Neural crest cell (in vitro differentiated cells): ENCODE measurements around the gene DDRGK1. TPM values are rescaled to one million over a fixed set of nuclear protein-coding genes. Genes with fewer than 3 reads are reported as not detected.

ENCODE experiments used
- DNase-seq: peaks from one replicate; pipeline ENCODE4 v3.0.0; 2021; ENCODE audit warnings: low read depth, mixed read lengths, low spot score
- H3K27ac Mint-ChIP-seq: one replicate; pipeline ENCODE4 v1.8.0; 2021; ENCODE audit warnings: mild to moderate bottlenecking, mixed read lengths; ENCODE audit not compliant: unreplicated experiment
- H3K27me3 Mint-ChIP-seq: 2 replicates; pipeline ENCODE4 v1.8.0; 2021; ENCODE audit warnings: low read depth, mild to moderate bottlenecking, mixed read lengths
- H3K36me3 Mint-ChIP-seq: 2 replicates; pipeline ENCODE4 v1.8.0; 2021; ENCODE audit warnings: low read depth, mild to moderate bottlenecking, mixed read lengths
- H3K4me1 Mint-ChIP-seq: 2 replicates; pipeline ENCODE4 v1.8.0; 2021; ENCODE audit warnings: mixed read lengths
- H3K4me3 Mint-ChIP-seq: one replicate; pipeline ENCODE4 v1.8.0; 2021; ENCODE audit warnings: mild to moderate bottlenecking, mixed read lengths
- H3K9me3 Mint-ChIP-seq: 2 replicates; pipeline ENCODE4 v1.8.0; 2021; ENCODE audit warnings: mixed read lengths
- total RNA-seq: library from RNA; stranded (reverse); gene quantifications from 2 replicates; pipeline ENCODE4 v1.2.1, GENCODE V29; 2021
- TF ChIP-seq, protein P1 (sequence below): fragments of 200-600 bp; sonication (generic); conservative IDR thresholded peaks from 2 replicates; pipeline ENCODE4 v1.5.0; 2021; ENCODE audit warnings: antibody characterized with exemption, mild to moderate bottlenecking

The DDRGK1 gene
- total RNA-seq, 1 donor from 2014 or later, result 57.2 TPM

DNA sequence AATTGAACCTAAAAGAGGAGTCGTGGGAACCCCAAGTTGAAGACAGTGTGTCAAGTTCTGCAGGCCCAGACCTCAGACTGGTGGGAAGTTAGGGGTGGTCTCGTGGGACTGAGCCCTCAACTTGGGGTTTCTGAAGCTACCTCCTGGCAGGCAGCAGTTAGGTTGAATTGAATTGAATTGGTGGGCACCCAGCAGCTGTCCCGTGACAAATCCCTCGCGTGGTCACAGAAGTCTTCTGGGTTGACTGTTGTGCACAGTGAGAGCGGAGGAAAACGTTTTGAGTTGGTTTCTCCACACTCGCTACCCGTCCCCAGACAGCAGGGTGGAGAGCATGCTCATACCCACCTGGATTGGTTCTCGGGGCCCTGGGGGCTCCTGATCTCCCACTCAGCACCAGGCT lies 21.6 kb upstream of the DDRGK1 start:
- Mint-ChIP-seq H3K36me3 (no peaks in the 10 kb centered on the region), H3K27me3 (no peaks in the 10 kb centered on the region), H3K9me3 (no peaks in the 10 kb centered on the region), H3K4me1 (no peaks in the 10 kb centered on the region), H3K27ac (no peak overlapping the region), H3K4me3 (no peak overlapping the region)
- TF ChIP-seq, protein P1, sequence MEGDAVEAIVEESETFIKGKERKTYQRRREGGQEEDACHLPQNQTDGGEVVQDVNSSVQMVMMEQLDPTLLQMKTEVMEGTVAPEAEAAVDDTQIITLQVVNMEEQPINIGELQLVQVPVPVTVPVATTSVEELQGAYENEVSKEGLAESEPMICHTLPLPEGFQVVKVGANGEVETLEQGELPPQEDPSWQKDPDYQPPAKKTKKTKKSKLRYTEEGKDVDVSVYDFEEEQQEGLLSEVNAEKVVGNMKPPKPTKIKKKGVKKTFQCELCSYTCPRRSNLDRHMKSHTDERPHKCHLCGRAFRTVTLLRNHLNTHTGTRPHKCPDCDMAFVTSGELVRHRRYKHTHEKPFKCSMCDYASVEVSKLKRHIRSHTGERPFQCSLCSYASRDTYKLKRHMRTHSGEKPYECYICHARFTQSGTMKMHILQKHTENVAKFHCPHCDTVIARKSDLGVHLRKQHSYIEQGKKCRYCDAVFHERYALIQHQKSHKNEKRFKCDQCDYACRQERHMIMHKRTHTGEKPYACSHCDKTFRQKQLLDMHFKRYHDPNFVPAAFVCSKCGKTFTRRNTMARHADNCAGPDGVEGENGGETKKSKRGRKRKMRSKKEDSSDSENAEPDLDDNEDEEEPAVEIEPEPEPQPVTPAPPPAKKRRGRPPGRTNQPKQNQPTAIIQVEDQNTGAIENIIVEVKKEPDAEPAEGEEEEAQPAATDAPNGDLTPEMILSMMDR, result no peak
- DNase-seq, result no peak

DNA sequence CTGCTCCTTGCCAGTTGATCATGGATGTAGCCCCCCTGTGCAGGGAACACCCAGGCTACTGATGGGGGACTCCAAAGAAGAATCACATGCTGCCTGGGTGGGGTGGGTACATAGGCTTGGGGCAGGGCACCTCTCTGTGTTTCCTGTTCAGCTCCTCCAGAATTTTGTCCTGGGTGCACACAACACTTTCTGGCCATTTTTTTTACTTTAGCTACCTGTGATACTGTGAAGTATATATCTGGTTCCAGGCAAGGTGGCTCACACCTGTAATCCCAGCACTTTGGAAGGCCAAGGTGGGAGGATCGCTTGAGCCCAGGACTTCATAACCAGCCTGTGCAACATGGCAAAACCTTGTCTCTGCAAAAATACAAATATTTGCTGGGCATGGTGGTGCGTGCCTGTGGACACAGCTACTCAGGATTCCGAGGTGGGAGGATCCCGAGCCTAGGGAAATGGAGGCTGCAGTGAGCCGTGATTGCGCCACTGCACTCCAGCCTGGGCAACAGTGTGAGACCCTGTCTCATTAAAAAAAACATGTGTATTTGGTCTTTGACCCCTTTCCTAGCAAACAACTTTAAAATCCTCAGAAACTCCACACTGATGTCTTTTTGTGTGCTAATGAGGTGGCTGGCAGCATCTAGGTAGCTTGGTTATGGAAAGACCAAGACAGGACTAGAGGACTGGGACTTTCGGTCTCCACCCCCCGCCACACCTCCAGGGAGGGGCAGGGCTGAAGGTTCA lies 20.4 kb upstream of the DDRGK1 start:
- Mint-ChIP-seq H3K27me3 (no peaks in the 10 kb centered on the region), H3K9me3 (no peaks in the 10 kb centered on the region), H3K36me3 (no peaks in the 10 kb centered on the region), H3K27ac (no peak overlapping the region), H3K4me3 (no peak overlapping the region), H3K4me1 (no peaks in the 10 kb centered on the region)
- DNase-seq, result no peak
- TF ChIP-seq, protein P1, result no peak

DNA sequence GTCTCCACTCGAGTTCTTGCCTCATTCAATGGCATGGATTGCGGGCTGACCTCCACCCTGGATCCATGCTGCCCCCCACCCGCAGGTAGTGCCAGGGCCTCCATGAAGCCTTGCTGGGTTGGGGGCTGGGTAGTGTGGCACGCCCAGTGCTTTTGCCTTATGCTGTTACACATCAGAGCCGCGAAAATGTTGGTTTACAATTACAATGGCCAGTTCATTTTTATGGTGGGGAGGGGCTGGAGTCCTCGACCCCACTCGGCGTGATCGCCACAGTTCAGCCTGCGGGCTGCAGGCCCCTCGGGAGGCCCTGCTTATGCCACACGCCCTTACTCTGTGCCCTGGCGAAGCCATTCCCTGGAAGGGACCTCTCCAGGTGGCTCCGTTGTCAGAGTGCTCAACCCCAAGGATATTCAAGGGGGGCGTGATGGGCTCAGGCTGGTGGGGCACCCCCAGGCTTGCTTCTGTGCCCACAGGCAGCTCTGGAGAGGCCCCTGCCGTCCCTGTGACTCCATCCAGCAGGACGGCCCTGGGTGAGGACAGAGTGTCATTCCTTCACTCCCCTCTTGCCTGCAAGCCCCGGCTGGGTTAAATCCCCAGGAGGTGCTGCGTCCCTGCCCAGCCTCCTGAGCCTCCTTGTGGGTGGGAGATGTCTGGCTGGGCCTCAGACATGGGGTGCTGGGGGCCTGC lies 19.7 kb upstream of the DDRGK1 start:
- Mint-ChIP-seq H3K27me3 (no peaks in the 10 kb centered on the region), H3K36me3 (no peaks in the 10 kb centered on the region), H3K4me3 (no peak overlapping the region), H3K27ac (no peak overlapping the region), H3K9me3 (no peaks in the 10 kb centered on the region), H3K4me1 (no peaks in the 10 kb centered on the region)
- DNase-seq, result no peak
- TF ChIP-seq, protein P1, result no peak

DNA sequence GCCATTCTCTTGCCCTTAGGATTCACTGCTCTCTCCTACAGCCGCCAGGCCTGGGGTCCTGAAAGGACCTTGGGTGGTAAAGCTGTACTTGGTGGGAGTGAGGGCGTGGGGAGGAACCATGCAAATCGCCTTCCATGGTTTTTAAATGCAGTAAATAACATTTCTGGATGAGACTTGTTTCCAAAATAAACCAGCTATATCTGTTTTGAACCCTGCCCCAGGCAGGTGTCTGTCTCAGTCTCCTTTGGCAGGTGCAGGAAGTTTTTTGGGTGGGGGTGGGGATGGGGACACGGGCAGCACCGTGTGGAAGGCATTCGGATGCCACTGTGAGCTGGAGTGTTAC lies 19.1 kb upstream of the DDRGK1 start:
- Mint-ChIP-seq H3K36me3 (no peaks in the 10 kb centered on the region), H3K4me1 (no peaks in the 10 kb centered on the region), H3K27ac (no peak overlapping the region), H3K27me3 (no peaks in the 10 kb centered on the region), H3K9me3 (no peaks in the 10 kb centered on the region), H3K4me3 (no peak overlapping the region)
- DNase-seq, result no peak
- TF ChIP-seq, protein P1, result no peak

DNA sequence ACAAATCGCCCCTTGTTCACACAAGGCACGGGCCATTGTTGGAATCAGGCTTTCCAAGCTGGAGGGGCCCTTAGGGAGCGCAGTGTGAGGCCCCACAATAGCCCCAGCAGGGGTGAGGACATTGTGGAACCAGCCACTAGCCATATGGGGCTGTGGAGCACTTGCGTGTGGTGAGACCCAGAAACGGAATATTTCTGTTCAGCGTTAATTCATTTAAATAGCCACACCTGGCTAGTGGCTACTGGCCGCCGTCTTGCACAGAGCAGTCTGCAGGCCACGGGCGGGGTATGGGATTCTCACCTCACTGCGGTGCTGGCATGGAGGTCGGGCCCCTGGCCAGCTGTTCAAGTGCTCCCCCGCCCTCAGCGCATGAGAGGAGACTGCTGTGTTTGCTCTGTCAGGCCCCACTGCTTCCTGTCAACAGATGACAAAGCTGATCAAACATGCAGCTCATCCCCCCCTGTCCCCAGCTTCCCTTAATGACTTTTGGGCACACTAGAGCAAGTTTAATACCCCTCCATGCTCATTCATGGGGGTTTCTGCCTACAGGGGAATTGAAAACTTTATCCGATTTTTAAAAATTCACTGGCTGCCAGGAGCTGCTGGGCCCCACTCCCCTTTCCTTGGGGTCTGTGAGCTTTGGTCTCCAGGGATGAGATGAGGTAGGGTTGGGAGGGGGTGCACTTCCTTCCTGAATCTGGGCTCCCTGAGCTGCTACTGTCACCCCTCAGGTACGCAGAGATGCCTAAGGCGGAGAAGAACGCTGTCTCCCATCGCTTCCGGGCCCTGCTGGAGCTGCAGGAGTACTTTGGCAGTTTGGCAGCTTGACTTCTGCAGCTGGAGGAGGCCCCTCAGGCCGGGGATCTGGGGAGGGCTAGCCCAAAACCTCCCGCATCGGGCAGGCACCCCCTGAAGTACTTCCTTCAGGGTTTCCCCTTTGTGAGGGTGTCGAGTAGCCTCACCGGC lies 18.4 kb upstream of the DDRGK1 start:
- Mint-ChIP-seq H3K36me3 (no peaks in the 10 kb centered on the region), H3K27me3 (no peaks in the 10 kb centered on the region), H3K27ac (no peak overlapping the region), H3K4me1 (no peaks in the 10 kb centered on the region), H3K9me3 (no peaks in the 10 kb centered on the region), H3K4me3 (no peak overlapping the region)
- no peak for DNase-seq
- TF ChIP-seq, protein P1, result no peak
